ENCODE measurements around the gene FNDC10.

The FNDC10 gene

GRCh38 chr1:1600861-1601563 is 1.1 kb upstream of the FNDC10 start:
- TF ChIP-seq CTCF (IDR thresholded peaks at IDR 0.05): no peak

GRCh38 chr1:1599030-1599934 is 653 bp downstream of the FNDC10 start:
- TF ChIP-seq CTCF (IDR thresholded peaks at IDR 0.05): peak; percentile 21; the same call in 1 of the 2 replicates

GRCh38 chr1:1598720-1599029 is 1.3 kb downstream of the FNDC10 start:
- no peak for TF ChIP-seq CTCF (IDR thresholded peaks at IDR 0.05)

- TF ChIP-seq CTCF (IDR thresholded peaks at IDR 0.05): no peak
These were observed 1.8 kb downstream of the FNDC10 start for GRCh38 chr1:1598051-1598719.

GRCh38 chr1:1597275-1597930 is 2.5 kb downstream of the FNDC10 start:
- no peak; the same call in 1 of the 2 replicates for TF ChIP-seq CTCF (IDR thresholded peaks at IDR 0.05)

- no peak for TF ChIP-seq CTCF (IDR thresholded peaks at IDR 0.05)
These were observed 3.3 kb downstream of the FNDC10 start for GRCh38 chr1:1596493-1597274.

Measured in LNCAP (cell line).